ENCODE results near the gene ALPP. TPM values are rescaled to one million over a fixed set of nuclear protein-coding genes. Genes with fewer than 3 reads are reported as not detected.

ALPP gene
- total RNA-seq, 3 donors from 2014 or later (not counting 1 experiment from before 2014, with no cell fraction given) = 0.30 TPM; not detected in 2

GRCh38 chr2:232431705-232432590, 53.4 kb downstream of the ALPP start:
- no peak for TF ChIP-seq CTCF (IDR thresholded peaks at IDR 0.05)
- no peaks in the 10 kb centered on the region for H3K9me3 ChIP-seq (ENCODE audit: control insufficient read depth, insufficient read depth, low read length)
- H3K27me3 ChIP-seq (ENCODE audit: control insufficient read depth, insufficient read depth, low read length) = no peaks in the 10 kb centered on the region
- no peaks in the 10 kb centered on the region for H3K4me1 ChIP-seq (ENCODE audit: control insufficient read depth, insufficient read depth, low read length)
- Mint-ChIP-seq H3K9me3 (no peaks in the 10 kb centered on the region), H3K4me1 (no peaks in the 10 kb centered on the region), H3K27ac (no peak overlapping the region), H3K27me3 (ENCODE audit: low read depth in 2 of 2) (no peaks in the 10 kb centered on the region), H3K4me3 (no peak overlapping the region), H3K36me3 (no peaks in the 10 kb centered on the region)
- no peak for DNase-seq
- no peaks in the 10 kb centered on the region for H3K36me3 ChIP-seq (ENCODE audit: control insufficient read depth, insufficient read depth, low read length)
- 84% methylated on average over 16 of the region's 16 CpGs for whole genome bisulfite sequencing (ENCODE audit: insufficient coverage)
- intact Hi-C loops (cut with micrococcal nuclease) = no loop called here
- no peak overlapping the region for H3K4me3 ChIP-seq (ENCODE audit: low read length)
- ATAC-seq = no peak
- no peak overlapping the region for H3K27ac ChIP-seq (ENCODE audit: low read length)

Other genes with a start within 250 kb of the ALPP start
- not detected for gene ALPG, start 28.1 kb downstream of the ALPP start, total RNA-seq
- gene ALPI, start 77.4 kb downstream of the ALPP start, total RNA-seq = not detected
- not detected for gene ECEL1, start 109.1 kb downstream of the ALPP start, total RNA-seq
- not detected for gene PRSS56, start 141.6 kb downstream of the ALPP start, total RNA-seq
- gene CHRND, start 147.4 kb downstream of the ALPP start, total RNA-seq = not detected
- gene CHRNG, start 160.9 kb downstream of the ALPP start, total RNA-seq = not detected
- gene TIGD1, start 171.8 kb downstream of the ALPP start, total RNA-seq = 10 to 100 TPM; 10.6 to 13.2 (median 12.4) TPM
- gene EIF4E2, start 171.9 kb downstream of the ALPP start, total RNA-seq = 10 to 100 TPM; 62.2 to 67.6 (median 63.5) TPM

Measured in natural killer cell (primary cell).